MV-4-11 (cell line): ENCODE measurements around the gene FOXJ3.

Source experiments
- DNase-seq: peaks from one replicate; lab custom pipeline; 2025; lab: John Stamatoyannopoulos, UW

Gene FOXJ3

GRCh38 chr1:42144711-42145388 lies 190.2 kb downstream of the FOXJ3 start:
- DNase-seq: no peak

GRCh38 chr1:42143896-42144710 lies 190.9 kb downstream of the FOXJ3 start:
- no peak for DNase-seq

GRCh38 chr1:42142894-42143675 lies 191.9 kb downstream of the FOXJ3 start:
- DNase-seq: peak; percentile 56

GRCh38 chr1:42141978-42142377 lies 193.1 kb downstream of the FOXJ3 start:
- DNase-seq: no peak

- no peak for DNase-seq
Measured at GRCh38 chr1:42140191-42140590, 194.8 kb downstream of the FOXJ3 start.

- no peak for DNase-seq
Measured at GRCh38 chr1:42139444-42139843, 195.6 kb downstream of the FOXJ3 start.

GRCh38 chr1:42138586-42138985 lies 196.4 kb downstream of the FOXJ3 start:
- no peak for DNase-seq

- DNase-seq: no peak
Measured at GRCh38 chr1:42137766-42138165, 197.3 kb downstream of the FOXJ3 start.

GRCh38 chr1:42136466-42136865 lies 198.6 kb downstream of the FOXJ3 start:
- peak; percentile 76 for DNase-seq

GRCh38 chr1:42135426-42135825 lies 199.6 kb downstream of the FOXJ3 start:
- DNase-seq: peak; percentile 76

GRCh38 chr1:42133809-42134526 lies 201.1 kb downstream of the FOXJ3 start:
- no peak for DNase-seq

- DNase-seq: no peak
Measured at GRCh38 chr1:42133390-42133789, 201.6 kb downstream of the FOXJ3 start.

- no peak for DNase-seq
Measured at GRCh38 chr1:42130061-42130660, 204.9 kb downstream of the FOXJ3 start.

- DNase-seq: no peak
Measured at GRCh38 chr1:42128964-42129363, 206.1 kb downstream of the FOXJ3 start.

GRCh38 chr1:42128499-42128898 lies 206.5 kb downstream of the FOXJ3 start:
- DNase-seq: no peak

- no peak for DNase-seq
Measured at GRCh38 chr1:42127767-42128166, 207.3 kb downstream of the FOXJ3 start.
